ENCODE data around the gene LRRC8D. TPM values are rescaled to one million over a fixed set of nuclear protein-coding genes. Genes with fewer than 3 reads are reported as not detected.
"Not testable (repeated sequence)": the region's sequence is repeated elsewhere in the genome, so short reads cannot be mapped to it uniquely, and the experiment has no call there.

LRRC8D gene
- total RNA-seq, 1 donor from 2014 or later = 25.2 TPM

- DNase-seq (ENCODE audit: extremely low read depth, low read depth, low spot score) = no peak
These were observed 88.0 kb downstream of the LRRC8D start for GRCh38 chr1:89908672-89909436.

- DNase-seq (ENCODE audit: extremely low read depth, low read depth, low spot score) = no peak
These were observed 89.4 kb downstream of the LRRC8D start for GRCh38 chr1:89910268-89910667.

DNA sequence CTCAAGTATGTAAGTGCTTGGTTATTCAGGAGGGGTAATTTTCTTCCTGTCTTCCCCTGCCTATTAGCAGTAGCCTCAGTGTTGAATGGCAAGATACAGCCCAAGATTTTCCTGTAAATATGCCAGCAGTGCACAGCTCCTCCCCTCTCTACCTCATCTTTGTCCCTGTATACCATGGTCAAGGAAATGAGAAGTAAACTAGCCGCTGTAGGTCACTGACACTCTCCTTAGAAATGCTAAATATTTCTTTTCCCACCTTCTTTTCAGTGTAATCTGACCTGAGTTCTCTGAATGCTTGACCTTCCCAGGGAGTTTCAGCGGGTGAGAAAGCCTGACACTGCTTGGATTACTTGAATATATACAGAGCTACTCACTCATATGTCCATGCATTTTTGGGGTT, 89.9 kb downstream of the LRRC8D start:
- DNase-seq (ENCODE audit: extremely low read depth, low read depth, low spot score) = no peak

GRCh38 chr1:89911191-89911991, 90.6 kb downstream of the LRRC8D start:
- DNase-seq (ENCODE audit: extremely low read depth, low read depth, low spot score) = no peak

DNA sequence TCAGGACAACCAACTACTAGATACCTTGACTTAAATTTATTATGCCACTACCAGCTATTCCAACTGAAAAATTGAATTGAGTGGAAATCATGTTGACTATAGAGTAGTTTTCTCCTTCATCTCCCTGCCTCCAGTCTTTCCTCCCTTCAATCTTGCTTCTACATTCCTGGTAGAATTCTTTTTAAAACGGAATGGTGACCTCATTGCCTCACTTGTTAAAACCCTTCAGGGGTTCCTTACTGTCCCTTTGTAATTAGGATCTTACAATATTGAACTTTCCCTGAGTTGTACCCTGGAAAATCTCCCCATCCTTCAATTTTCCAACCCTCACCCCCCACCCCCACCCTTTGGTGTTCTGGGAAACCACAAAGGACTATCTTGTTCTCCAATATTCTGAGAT, 91.2 kb downstream of the LRRC8D start:
- no peak for DNase-seq (ENCODE audit: extremely low read depth, low read depth, low spot score)

- DNase-seq (ENCODE audit: extremely low read depth, low read depth, low spot score) = no peak
These were observed 92.7 kb downstream of the LRRC8D start for GRCh38 chr1:89913353-89914095.

DNA sequence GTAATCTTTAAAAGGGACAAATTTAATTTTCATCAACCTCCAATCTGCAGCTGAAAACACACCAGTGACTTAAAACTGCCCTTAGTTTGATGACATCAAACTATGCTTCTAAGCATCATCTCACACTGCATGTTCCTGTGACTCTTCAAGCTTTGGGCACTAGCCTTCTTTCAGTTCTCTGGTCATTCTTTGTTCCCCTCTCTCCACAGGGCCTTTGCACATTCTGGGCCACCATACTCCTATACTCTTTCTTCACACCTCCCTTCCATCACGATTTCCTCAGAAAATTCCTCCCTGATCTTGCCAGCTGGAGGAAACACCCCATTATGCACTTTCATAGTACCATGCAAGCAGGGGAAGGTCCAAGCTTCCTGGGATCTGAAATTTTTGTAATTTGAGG, 96.5 kb downstream of the LRRC8D start:
- DNase-seq (ENCODE audit: extremely low read depth, low read depth, low spot score) = no peak

- no peak for DNase-seq (ENCODE audit: extremely low read depth, low read depth, low spot score)
These were observed 97.4 kb downstream of the LRRC8D start for GRCh38 chr1:89918127-89918793.

GRCh38 chr1:89918794-89919155, 97.9 kb downstream of the LRRC8D start:
- DNase-seq (ENCODE audit: extremely low read depth, low read depth, low spot score) = no peak

DNA sequence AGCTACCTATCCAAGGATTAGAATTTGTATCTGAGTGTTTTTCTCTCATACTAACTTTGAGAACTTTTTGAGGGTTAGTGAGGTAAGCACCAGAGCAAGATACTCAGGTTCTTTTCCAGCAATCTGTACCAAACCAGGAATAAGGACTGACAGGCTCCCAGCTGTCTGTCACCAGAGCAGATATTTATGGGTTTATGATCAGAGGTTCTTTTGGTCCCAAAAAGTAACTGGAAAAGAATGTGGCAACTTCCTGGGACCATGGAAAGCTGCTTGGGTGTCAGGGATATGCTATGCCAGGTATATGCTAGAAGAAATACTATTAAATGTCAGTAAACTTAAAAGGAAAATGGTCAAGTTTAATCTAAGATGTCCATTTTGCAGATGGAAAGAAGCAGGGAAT, 98.3 kb downstream of the LRRC8D start:
- DNase-seq (ENCODE audit: extremely low read depth, low read depth, low spot score) = no peak

GRCh38 chr1:89922911-89923310, 102.1 kb downstream of the LRRC8D start:
- no peak for DNase-seq (ENCODE audit: extremely low read depth, low read depth, low spot score)

GRCh38 chr1:89923517-89923916, 102.7 kb downstream of the LRRC8D start:
- no peak for DNase-seq (ENCODE audit: extremely low read depth, low read depth, low spot score)

DNA sequence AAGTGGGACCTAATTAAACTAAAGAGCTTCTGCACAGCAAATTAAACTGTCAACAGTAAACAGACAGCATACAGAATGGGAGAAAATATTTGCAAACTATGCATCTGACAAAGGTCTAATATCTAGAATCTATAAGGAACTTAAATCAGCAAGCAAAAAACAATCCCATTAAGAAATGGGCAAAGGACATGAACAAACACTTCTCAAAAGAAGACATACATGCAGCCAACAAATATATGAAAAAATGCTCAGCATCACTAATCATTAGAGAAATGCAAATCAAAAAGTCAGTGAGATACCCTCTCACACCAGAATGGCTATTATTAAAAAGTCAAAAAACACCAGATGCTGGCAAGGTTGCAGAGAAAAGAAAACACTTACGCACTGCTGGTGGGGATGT, 103.2 kb downstream of the LRRC8D start:
- DNase-seq (ENCODE audit: extremely low read depth, low read depth, low spot score) = not testable (repeated sequence)

DNA sequence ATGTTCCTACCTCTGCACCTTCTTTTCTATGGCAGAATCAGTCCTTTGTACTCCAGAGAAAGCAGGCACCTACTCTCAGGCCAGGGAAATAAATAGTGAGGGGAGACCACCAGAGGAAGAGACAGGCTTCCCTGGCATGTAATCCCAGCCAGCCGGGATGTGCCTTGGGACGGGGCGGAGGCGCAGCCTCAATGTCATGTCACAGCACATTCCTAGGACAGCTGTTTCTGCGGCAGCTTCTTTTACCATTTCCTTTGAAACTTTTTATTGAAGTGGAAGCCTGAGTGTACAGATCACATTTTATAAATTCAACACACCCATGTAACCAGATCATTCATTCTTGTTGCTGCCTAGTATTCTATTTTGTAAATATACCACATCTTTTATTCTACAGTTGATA, 106.2 kb downstream of the LRRC8D start:
- no peak for DNase-seq (ENCODE audit: extremely low read depth, low read depth, low spot score)

DNA sequence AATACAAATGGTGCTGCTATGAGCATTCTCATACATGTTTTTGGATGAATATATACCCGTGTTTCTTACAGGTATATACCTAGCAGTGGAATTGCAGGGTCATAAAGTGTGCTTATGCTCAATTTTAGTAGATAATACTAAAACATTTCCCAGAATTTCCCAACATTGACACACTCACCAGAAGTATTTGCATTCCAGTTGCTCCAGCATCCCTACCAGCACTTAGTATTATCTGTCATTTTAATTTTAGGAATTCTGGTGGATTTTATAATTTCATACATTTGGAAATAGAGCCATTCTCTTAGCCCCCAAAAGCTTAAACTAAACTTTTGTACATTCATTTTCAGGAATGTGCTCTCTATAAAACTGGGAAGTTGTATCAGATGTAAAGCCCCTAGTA, 106.6 kb downstream of the LRRC8D start:
- DNase-seq (ENCODE audit: extremely low read depth, low read depth, low spot score) = no peak

GRCh38 chr1:89928506-89928905, 107.7 kb downstream of the LRRC8D start:
- DNase-seq (ENCODE audit: extremely low read depth, low read depth, low spot score) = no peak

DNA sequence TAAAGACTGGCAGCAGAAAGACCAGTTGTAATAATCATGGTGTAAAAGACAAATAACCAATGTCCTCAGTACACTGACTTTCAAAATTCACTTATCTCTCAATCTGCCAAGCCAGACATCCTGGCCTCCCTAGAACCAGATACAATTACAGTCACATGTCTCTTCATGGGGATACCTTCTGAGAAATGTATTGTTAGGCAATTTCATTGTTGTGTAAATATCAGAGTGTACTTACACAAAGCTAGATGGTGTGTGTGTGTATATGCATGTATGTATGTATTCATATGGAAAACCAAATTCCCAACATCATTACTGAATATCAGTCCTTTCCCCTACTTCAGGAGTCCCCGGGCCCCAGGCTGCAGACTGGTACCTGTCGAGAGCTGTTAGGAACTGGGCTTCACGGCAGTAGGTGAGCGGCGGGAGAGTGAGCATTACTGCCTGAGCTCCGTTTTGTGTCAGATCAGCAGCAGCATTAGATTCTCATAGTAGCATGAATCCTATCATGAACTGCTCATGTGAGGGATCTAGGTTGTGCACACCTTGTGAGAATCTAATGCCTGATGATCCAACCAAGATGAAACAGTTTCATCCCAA, 108.7 kb downstream of the LRRC8D start:
- DNase-seq (ENCODE audit: extremely low read depth, low read depth, low spot score) = no peak

DNA sequence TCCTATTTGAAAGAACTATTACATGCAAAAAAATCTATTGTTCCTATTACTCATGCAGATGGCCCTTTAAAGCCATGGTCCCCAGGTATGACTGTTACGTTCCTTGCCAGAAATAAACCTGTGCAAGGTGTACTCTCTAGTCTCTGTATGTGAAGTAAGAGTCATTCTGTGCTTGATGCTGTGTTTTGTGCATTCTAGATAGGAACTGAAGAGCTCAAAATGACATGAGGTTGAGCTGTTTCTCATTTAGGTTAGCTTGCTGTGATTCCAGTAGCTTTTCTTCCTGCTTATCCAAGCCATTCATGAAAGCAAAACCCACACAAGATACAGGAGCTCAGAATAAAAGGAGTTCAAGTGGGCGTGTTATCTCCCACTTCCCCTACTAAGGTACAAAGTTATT, 109.7 kb downstream of the LRRC8D start:
- DNase-seq (ENCODE audit: extremely low read depth, low read depth, low spot score) = no peak

DNA sequence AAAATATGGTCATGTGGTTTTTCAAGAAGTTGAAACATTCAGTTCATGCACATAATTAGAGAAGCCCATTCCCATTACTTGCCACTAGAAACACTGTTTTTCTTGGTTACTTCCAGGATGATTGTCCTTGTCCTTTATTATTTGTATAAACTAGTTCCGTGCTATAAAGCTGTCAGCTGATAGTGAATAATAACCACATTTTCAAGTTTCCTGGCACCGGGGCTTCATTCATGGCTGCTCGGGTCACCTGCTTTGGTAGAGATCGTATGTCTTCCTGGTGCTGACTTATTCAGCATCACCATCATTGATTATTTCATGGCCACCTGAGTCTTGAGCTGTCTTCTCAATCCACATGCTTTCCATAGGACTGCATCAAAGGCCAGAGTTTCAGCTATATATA, 111.1 kb downstream of the LRRC8D start:
- no peak for DNase-seq (ENCODE audit: extremely low read depth, low read depth, low spot score)

- no peak for DNase-seq (ENCODE audit: extremely low read depth, low read depth, low spot score)
These were observed 111.9 kb downstream of the LRRC8D start for GRCh38 chr1:89932598-89933364.
